Neural cell (in vitro differentiated cells): ENCODE measurements around the gene MAFB.

ENCODE experiments used
- EZH2 ChIP-seq: fragments of 200-600, 300-800 bp; shearing (Covaris generic), sonication (generic); IDR thresholded peaks from 2 replicates; pipeline ENCODE4 v1.6.1; 2014; ENCODE audit warnings: antibody characterized with exemption, low read length, borderline replicate concordance, mild to moderate bottlenecking; ENCODE audit not compliant: insufficient read depth, poor library complexity, severe bottlenecking
- MXI1 ChIP-seq: fragments of 450-650 bp; conservative IDR thresholded peaks from 2 replicates; pipeline ENCODE4 v1.6.1; 2014; ENCODE audit warnings: antibody characterized with exemption, mild to moderate bottlenecking; ENCODE audit not compliant: poor library complexity, severe bottlenecking
- TAF1 ChIP-seq: IDR thresholded peaks from 2 replicates; pipeline ENCODE4 v1.6.1; 2012; ENCODE audit warnings: low read depth
- TF ChIP-seq, protein P1 (sequence below): fragments of 450-650 bp; IDR thresholded peaks from 2 replicates; pipeline ENCODE4 v1.5.1; 2014; ENCODE audit warnings: antibody characterized with exemption, mild to moderate bottlenecking, moderate library complexity; ENCODE audit not compliant: poor library complexity, severe bottlenecking
- TF ChIP-seq, protein P2 (sequence below): IDR thresholded peaks from 2 replicates; pipeline ENCODE4 v1.6.1; 2012; ENCODE audit warnings: borderline replicate concordance

DNA sequence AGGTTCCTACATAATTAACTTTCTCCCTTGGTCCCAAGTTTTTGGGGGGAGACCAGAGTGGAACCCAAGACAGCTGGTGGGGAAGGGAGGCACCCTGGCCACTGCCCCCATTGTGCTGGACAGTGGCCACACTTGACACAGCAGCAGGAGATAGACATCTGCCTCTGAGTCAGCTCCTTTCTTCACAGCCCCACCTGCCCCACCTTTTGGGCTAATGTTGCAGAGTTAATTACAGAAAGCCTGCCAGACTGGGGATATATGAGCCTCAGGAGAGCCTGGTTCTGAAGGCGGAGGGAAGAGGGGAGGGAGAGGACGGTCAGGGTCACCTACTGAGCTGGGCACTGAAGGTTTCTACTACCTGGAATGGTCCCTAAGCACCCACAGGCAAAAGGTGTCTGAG, 50.6 kb downstream of the MAFB start:
- TF ChIP-seq, protein P1, sequence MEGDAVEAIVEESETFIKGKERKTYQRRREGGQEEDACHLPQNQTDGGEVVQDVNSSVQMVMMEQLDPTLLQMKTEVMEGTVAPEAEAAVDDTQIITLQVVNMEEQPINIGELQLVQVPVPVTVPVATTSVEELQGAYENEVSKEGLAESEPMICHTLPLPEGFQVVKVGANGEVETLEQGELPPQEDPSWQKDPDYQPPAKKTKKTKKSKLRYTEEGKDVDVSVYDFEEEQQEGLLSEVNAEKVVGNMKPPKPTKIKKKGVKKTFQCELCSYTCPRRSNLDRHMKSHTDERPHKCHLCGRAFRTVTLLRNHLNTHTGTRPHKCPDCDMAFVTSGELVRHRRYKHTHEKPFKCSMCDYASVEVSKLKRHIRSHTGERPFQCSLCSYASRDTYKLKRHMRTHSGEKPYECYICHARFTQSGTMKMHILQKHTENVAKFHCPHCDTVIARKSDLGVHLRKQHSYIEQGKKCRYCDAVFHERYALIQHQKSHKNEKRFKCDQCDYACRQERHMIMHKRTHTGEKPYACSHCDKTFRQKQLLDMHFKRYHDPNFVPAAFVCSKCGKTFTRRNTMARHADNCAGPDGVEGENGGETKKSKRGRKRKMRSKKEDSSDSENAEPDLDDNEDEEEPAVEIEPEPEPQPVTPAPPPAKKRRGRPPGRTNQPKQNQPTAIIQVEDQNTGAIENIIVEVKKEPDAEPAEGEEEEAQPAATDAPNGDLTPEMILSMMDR = no peak
- TF ChIP-seq MXI1 = no peak
- TF ChIP-seq, protein P2, sequence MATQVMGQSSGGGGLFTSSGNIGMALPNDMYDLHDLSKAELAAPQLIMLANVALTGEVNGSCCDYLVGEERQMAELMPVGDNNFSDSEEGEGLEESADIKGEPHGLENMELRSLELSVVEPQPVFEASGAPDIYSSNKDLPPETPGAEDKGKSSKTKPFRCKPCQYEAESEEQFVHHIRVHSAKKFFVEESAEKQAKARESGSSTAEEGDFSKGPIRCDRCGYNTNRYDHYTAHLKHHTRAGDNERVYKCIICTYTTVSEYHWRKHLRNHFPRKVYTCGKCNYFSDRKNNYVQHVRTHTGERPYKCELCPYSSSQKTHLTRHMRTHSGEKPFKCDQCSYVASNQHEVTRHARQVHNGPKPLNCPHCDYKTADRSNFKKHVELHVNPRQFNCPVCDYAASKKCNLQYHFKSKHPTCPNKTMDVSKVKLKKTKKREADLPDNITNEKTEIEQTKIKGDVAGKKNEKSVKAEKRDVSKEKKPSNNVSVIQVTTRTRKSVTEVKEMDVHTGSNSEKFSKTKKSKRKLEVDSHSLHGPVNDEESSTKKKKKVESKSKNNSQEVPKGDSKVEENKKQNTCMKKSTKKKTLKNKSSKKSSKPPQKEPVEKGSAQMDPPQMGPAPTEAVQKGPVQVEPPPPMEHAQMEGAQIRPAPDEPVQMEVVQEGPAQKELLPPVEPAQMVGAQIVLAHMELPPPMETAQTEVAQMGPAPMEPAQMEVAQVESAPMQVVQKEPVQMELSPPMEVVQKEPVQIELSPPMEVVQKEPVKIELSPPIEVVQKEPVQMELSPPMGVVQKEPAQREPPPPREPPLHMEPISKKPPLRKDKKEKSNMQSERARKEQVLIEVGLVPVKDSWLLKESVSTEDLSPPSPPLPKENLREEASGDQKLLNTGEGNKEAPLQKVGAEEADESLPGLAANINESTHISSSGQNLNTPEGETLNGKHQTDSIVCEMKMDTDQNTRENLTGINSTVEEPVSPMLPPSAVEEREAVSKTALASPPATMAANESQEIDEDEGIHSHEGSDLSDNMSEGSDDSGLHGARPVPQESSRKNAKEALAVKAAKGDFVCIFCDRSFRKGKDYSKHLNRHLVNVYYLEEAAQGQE = no peak
- no peak for TF ChIP-seq EZH2
- TF ChIP-seq TAF1 = no peak
